K562 (cell line): Measurements from ENCODE around the gene ELOVL1. TPM values are rescaled to one million over a fixed set of nuclear protein-coding genes. Genes with fewer than 3 reads are reported as not detected.

Source experiments
- ATAC-seq: fragments of 200-7000 bp; cut with Tn5 transposase; 3 replicates; pipeline ENCODE4 v1.9.1; 2020; ENCODE audit warnings: moderate library complexity
- BruUV-seq: library from RNA; stranded (reverse); fragments of 400-500 nt; replicated peaks from 2 replicates; lab custom pipeline; 2021; lab: Mats Ljungman, UMichigan
- CTCF ChIA-PET: fragments of 300-600 bp; formaldehyde crosslinking; extraction: SDS; loops from one replicate; lab custom pipeline; 2021; ENCODE audit warnings: low intra/inter-chr PET ratio; lab: Yijun Ruan, JAX
- POLR2A ChIA-PET: fragments of 300-600, 350-650 bp; sonication (Branson Sonifier 250); formaldehyde crosslinking; extraction: SDS; loops from one replicate; lab custom pipeline; 2021; ENCODE audit warnings: antibody characterized with exemption, inconsistent platforms; lab: Yijun Ruan, JAX
- DNase-seq, 4 experiments: peaks; one replicate each; pipeline versions ENCODE4 v3.0.0 to v3.0.0-alpha.2; 2011 to 2018; ENCODE audit warnings: low spot score in 3 of 4, mixed read lengths in 3 of 4; ENCODE audit errors: extremely low read depth in 1 of 4
- FAIRE-seq: peaks from 2 replicates; lab custom pipeline; 2011; peaks lifted over from hg19 to GRCh38; lab: Jason Lieb, UNC
- H2AFZ ChIP-seq: 2 replicates; pipeline ENCODE4 v1.6.0; 2011; ENCODE audit warnings: low read depth, low read length, control low read depth, inconsistent platforms
- H3K27ac ChIP-seq: fragments of 200-600 bp; 3 replicates; pipeline ENCODE4 v1.8.0; 2011; ENCODE audit warnings: low read depth, mild to moderate bottlenecking, control low read depth, inconsistent platforms, low read length, moderate library complexity, mixed read lengths; ENCODE audit errors: extremely low read depth
- H3K27me3 ChIP-seq, 2 experiments: fragments of 300-600 bp in 1 of 2; 2 replicates in 1 of 2; 3 replicates in 1 of 2; pipeline versions ENCODE4 v1.6.0 to v1.8.0; 2011; ENCODE audit warnings: inconsistent platforms in 2 of 2, low read length in 2 of 2, mild to moderate bottlenecking in 1 of 2, mixed read lengths in 1 of 2, moderate library complexity in 1 of 2; ENCODE audit not compliant: control insufficient read depth in 2 of 2, insufficient read depth in 2 of 2
- H3K36me3 ChIP-seq: fragments of 300-600 bp; 3 replicates; pipeline ENCODE4 v1.8.0; 2011; ENCODE audit warnings: mild to moderate bottlenecking, low read length, inconsistent platforms; ENCODE audit not compliant: control insufficient read depth, insufficient read depth
- H3K4me1 ChIP-seq, 2 experiments: fragments of 200-600 bp in 1 of 2; replicated peaks in 1 of 2; 2 replicates in 1 of 2; 3 replicates in 1 of 2; pipeline versions ENCODE4 v1.5.1 to v1.8.0; 2011; ENCODE audit warnings: inconsistent platforms in 2 of 2, low read length in 2 of 2, mild to moderate bottlenecking in 1 of 2, mixed read lengths in 1 of 2, moderate library complexity in 1 of 2; ENCODE audit not compliant: control insufficient read depth in 2 of 2, insufficient read depth in 2 of 2
- H3K4me2 ChIP-seq: 2 replicates; pipeline ENCODE4 v1.6.1; 2011; ENCODE audit warnings: low read length, control low read depth, inconsistent platforms, mixed read lengths; ENCODE audit not compliant: insufficient read depth
- H3K4me3 ChIP-seq: fragments of 200-600 bp; sonication (generic), shearing (Covaris generic); 2 replicates; pipeline ENCODE4 v1.5.1; 2016; ENCODE audit warnings: control low read depth, inconsistent platforms
- H3K79me2 ChIP-seq: fragments of 200-600 bp; 3 replicates; pipeline ENCODE4 v1.8.0; 2011; ENCODE audit warnings: low read length, inconsistent platforms; ENCODE audit not compliant: control insufficient read depth, insufficient read depth
- H3K9ac ChIP-seq, 2 experiments: 2 replicates each; pipeline versions ENCODE4 v1.6.0 to v1.6.1; 2011; ENCODE audit warnings: low read depth in 2 of 2, low read length in 2 of 2, control low read depth in 1 of 2, inconsistent platforms in 1 of 2, mild to moderate bottlenecking in 1 of 2, mixed read lengths in 1 of 2; ENCODE audit not compliant: insufficient read depth in 1 of 2
- H3K9me1 ChIP-seq: one replicate; pipeline ENCODE4 v1.6.0; 2011; ENCODE audit warnings: inconsistent platforms, mild to moderate bottlenecking, low read length, moderate library complexity; ENCODE audit not compliant: control insufficient read depth, insufficient read depth
- H3K9me3 ChIP-seq: replicated peaks from 2 replicates; pipeline ENCODE4 v1.5.1; 2011; ENCODE audit warnings: low read depth, low read length, inconsistent platforms; ENCODE audit not compliant: control insufficient read depth, insufficient read depth
- H4K20me1 ChIP-seq: replicated peaks from 2 replicates; pipeline ENCODE4 v1.6.1; 2011; ENCODE audit warnings: low read length, inconsistent platforms, mixed read lengths; ENCODE audit not compliant: control insufficient read depth, insufficient read depth
- ATF1 ChIP-seq, 2 experiments: fragments of 450-650 bp in 1 of 2; IDR thresholded peaks; 2 replicates each; pipeline ENCODE4 v1.6.1; 2016; ENCODE audit warnings: missing compliant biosample characterization in 1 of 2, missing genetic modification characterization in 1 of 2
- CREB5 ChIP-seq: fragments of 250-450 bp; sonication (Bioruptor Pico); IDR thresholded peaks from 2 replicates; pipeline ENCODE4 v1.5.0; 2020; ENCODE audit warnings: mild to moderate bottlenecking
- ELF4 ChIP-seq: fragments of 450-650 bp; formaldehyde crosslinking; IDR thresholded peaks from 2 replicates; pipeline ENCODE4 v1.4.0; 2022; ENCODE audit warnings: missing genetic modification characterization
- ETV1 ChIP-seq: fragments of 450-650 bp; conservative IDR thresholded peaks from 2 replicates; pipeline ENCODE4 v1.6.1; 2016; ENCODE audit warnings: missing genetic modification characterization, control low read depth, low read depth, missing compliant biosample characterization
- GTF2F1 ChIP-seq: IDR thresholded peaks from 2 replicates; pipeline ENCODE4 v1.6.1; 2011; ENCODE audit warnings: low read depth, low read length, improper control_type of control experiment
- HNRNPH1 ChIP-seq: fragments of 200-400 bp; formaldehyde crosslinking; optimal IDR thresholded peaks from 2 replicates; pipeline ENCODE3; 2017; ENCODE audit warnings: low read depth, mild to moderate bottlenecking, low read length, moderate library complexity
- ILF3 ChIP-seq: fragments of 450-650 bp; IDR thresholded peaks from 2 replicates; pipeline ENCODE4 v1.6.1; 2018; ENCODE audit warnings: antibody characterized with exemption, mild to moderate bottlenecking, moderate library complexity, borderline replicate concordance
- KDM2B ChIP-seq: fragments of 250-450 bp; sonication (Bioruptor Pico); IDR thresholded peaks from 2 replicates; pipeline ENCODE4 v1.8.0; 2021; ENCODE audit warnings: mild to moderate bottlenecking, moderate library complexity
- MYBL2 ChIP-seq, 2 experiments: fragments of 450-650 bp in 1 of 2; sonication (generic) in 1 of 2; formaldehyde crosslinking in 1 of 2; IDR thresholded peaks; 2 replicates each; pipeline versions ENCODE4 v1.6.1 to v1.8.1; 2017 to 2022; ENCODE audit warnings: borderline replicate concordance in 1 of 2, inconsistent platforms in 1 of 2, low read depth in 1 of 2, mild to moderate bottlenecking in 1 of 2, missing genetic modification reagents in 1 of 2, moderate library complexity in 1 of 2
- SMAD3 ChIP-seq: fragments of 450-650 bp; formaldehyde crosslinking; conservative IDR thresholded peaks from 2 replicates; pipeline ENCODE4 v1.4.0; 2020; ENCODE audit warnings: mild to moderate bottlenecking
- SRSF9 ChIP-seq: fragments of 200-400 bp; formaldehyde crosslinking; IDR thresholded peaks from 2 replicates; pipeline ENCODE4 v1.6.1; 2017; ENCODE audit warnings: low read depth, low read length, borderline replicate concordance
- TARDBP ChIP-seq: fragments of 450-650 bp; IDR thresholded peaks from 2 replicates; pipeline ENCODE4 v1.6.1; 2016
- TCFL5 ChIP-seq: fragments of 250-450 bp; sonication (Bioruptor Pico); conservative IDR thresholded peaks from 2 replicates; pipeline ENCODE4 v1.6.1; 2021; ENCODE audit warnings: mild to moderate bottlenecking, moderate library complexity, matching md5 sums
- TSC22D4 ChIP-seq: fragments of 450-650 bp; IDR thresholded peaks from 2 replicates; pipeline ENCODE4 v1.6.1; 2016; ENCODE audit warnings: missing genetic modification characterization, missing biosample characterization, control low read depth
- UBTF ChIP-seq, 2 experiments: IDR thresholded peaks; 2 replicates each; pipeline ENCODE4 v1.6.1; 2012; ENCODE audit warnings: improper control_type of control experiment in 2 of 2, low read depth in 2 of 2, low read length in 2 of 2, borderline replicate concordance in 1 of 2
- ZNF124 ChIP-seq: sonication (generic); formaldehyde crosslinking; IDR thresholded peaks from 2 replicates; pipeline ENCODE4 v1.8.1; 2022; ENCODE audit warnings: missing genetic modification reagents
- ZNF766 ChIP-seq: fragments of 200-800 bp; sonication (Bioruptor generic); conservative IDR thresholded peaks from 2 replicates; pipeline ENCODE4 v1.6.1; 2016; ENCODE audit warnings: missing genetic modification characterization, missing compliant biosample characterization
- WGBS: fragments of 100-300 bp; shearing (Covaris generic); methylation state at CpG from one replicate; pipeline ENCODE4 v1.1.6; 2016; ENCODE audit warnings: low coverage, mixed read lengths; ENCODE audit not compliant: insufficient coverage; ENCODE audit errors: missing lambda C conversion rate; 5-methylcytosine and 5-hydroxymethylcytosine counted together
- in situ Hi-C: fragments of 300-500 bp; cut with MboI; formaldehyde crosslinking; loops from 4 replicates; pipeline ENCODE4 v1.15.0; 2018; ENCODE audit warnings: inconsistent platforms, mixed read lengths
- intact Hi-C: fragments of 100-400 bp; cut with micrococcal nuclease; formaldehyde crosslinking; loops from 2 replicates; pipeline ENCODE4 v1.14.2; 2022
- polyA plus RNA-seq, 8 experiments: library from polyadenylated mRNA; depleted of rRNA in 4 of 8; stranded (reverse) in 5 of 8; unstranded in 3 of 8; fragments of >200 nt; fragmentation: Nextera tagmentation in 2 of 8; fragmentation: Illumina TruSeq in 1 of 8; extraction: Ambion mirVana in 2 of 8; extraction: Trizol in 1 of 8; gene quantifications; 2 replicates each; pipeline versions ENCODE4 v1.2.1 to v1.2.3, GENCODE V29; 2011 to 2014; ENCODE audit warnings: inconsistent platforms in 1 of 8, missing spikeins in 1 of 8
- total RNA-seq, 7 experiments: library from RNA; depleted of rRNA in 6 of 7; stranded (reverse); fragments of >200 nt in 6 of 7; fragmentation: Illumina TruSeq in 2 of 7; extraction: Trizol in 2 of 7; gene quantifications; 2 replicates each; pipeline versions ENCODE4 v1.2.1 to v1.2.3, GENCODE V29; 2011 to 2021; ENCODE audit warnings: low replicate concordance in 1 of 7

Gene ELOVL1
- total and polyA plus RNA-seq, 9 of the 15 experiments (the other 6 are each of a cell fraction or from before 2014, with no cell fraction given), result 51.0 to 157 (median 70.3) TPM

- 1% methylated on average over 58 of the region's 59 CpGs for WGBS
- BruUV-seq, result TSS peak; percentile 76
- TF ChIP-seq TSC22D4 (tag), result no peak
- no peak for TF ChIP-seq ZNF766
- no peak for TF ChIP-seq HNRNPH1
- no peak for TF ChIP-seq ILF3
- TF ChIP-seq GTF2F1, result peak; percentile 5; the same call in 1 of the 2 replicates
- no peak for TF ChIP-seq ZNF124 (CRISPR knock-in tag)
- no peak for TF ChIP-seq CREB5 (CRISPR knock-in tag)
- no peak for TF ChIP-seq ELF4
- TF ChIP-seq TCFL5 (CRISPR knock-in tag), result no peak
- peak; percentile 50 for TF ChIP-seq ETV1 (tag)
- TF ChIP-seq KDM2B (CRISPR knock-in tag), result no peak
- TF ChIP-seq MYBL2 (IDR thresholded peaks at IDR 0.05; ENCODE audit: low read depth), result peak; percentile 100
- peak; percentile 97; the same call in 1 of the 2 replicates for TF ChIP-seq MYBL2 (CRISPR knock-in tag; IDR thresholded peaks at IDR 0.05; ENCODE audit: borderline replicate concordance)
- TF ChIP-seq ATF1 (CRISPR knock-in tag; IDR thresholded peaks at IDR 0.05), result no peak
- peak; percentile 70 for TF ChIP-seq ATF1 (tag; IDR thresholded peaks at IDR 0.05)
- TF ChIP-seq SMAD3, result no peak
- no peak for TF ChIP-seq SRSF9
- TF ChIP-seq TARDBP, result no peak
- TF ChIP-seq UBTF (IDR thresholded peaks at IDR 0.05; ENCODE audit: borderline replicate concordance in 1 of 2, low read depth in 2 of 2, low read length in 2 of 2), result peak in 1 of 2 experiments; percentile 56; a peak in 2 of 4 replicates
These were observed 8.8 kb downstream of the ELOVL1 start, which contains the start of gene CDC20 for GRCh38 chr1:43358746-43359693. Gene CDC20 (plus strand): TSS chr1:43358981. CDS start chr1:43359216, 235 bp downstream.

More at GRCh38 chr1:43358746-43359693, 8.8 kb downstream of the ELOVL1 start, which contains the start of gene CDC20:
- ATAC-seq (peak; percentile 97), FAIRE-seq (peak; percentile 93), DNase-seq (peak; percentile 97 to 100 (median 98))
- Histone ChIP-seq H3K4me2 (peak within 1 kb of the TSS; percentile 95), H3K4me1 (peaks cover 25 to 36% of the 10 kb centered on the region in 2 experiments), H3K9ac (peak within 1 kb of the TSS; percentile 93 to 99), H3K36me3 (peaks cover 47% of the 10 kb centered on the region), H3K27ac (peak within 1 kb of the TSS; percentile 90), H3K4me3 (peak within 1 kb of the TSS; percentile 83), H3K27me3 (no peaks in the 10 kb centered on the region), H2AFZ (peak within 1 kb of the TSS; percentile 95), H4K20me1 (no peaks in the 10 kb centered on the region; the same call in 1 of the 2 replicates), H3K79me2 (peaks cover 32% of the 10 kb centered on the region), H3K9me3 (no peaks in the 10 kb centered on the region), H3K9me1 (peaks cover 5% of the 10 kb centered on the region)
- ChIA-PET POLR2A (interaction anchor here (0.5 to 2.9 kb wide), 24 partner anchors 9 to 1277 kb away, joined by 3 to 17 read pairs (median 4); partner anchors contain the start of genes ELOVL1 and MED8), CTCF (interaction anchor here (0.6 to 1.7 kb wide), 3 partner anchors 121 to 132 kb away, joined by 3 to 9 read pairs (median 4); no protein-coding TSS in a partner anchor)
- intact Hi-C loops (loop anchor here (1.0 to 2.0 kb wide), 3 partner anchors 55 to 132 kb away; no protein-coding TSS in a partner anchor), in situ Hi-C loops (no loop called here)
